Activated CD8-positive, alpha-beta T cell treated with anti-CD3 and anti-CD28 coated beads for 36 hours (primary cell): ENCODE results near the gene BRME1. TPM values are rescaled to one million over a fixed set of nuclear protein-coding genes. Genes with fewer than 3 reads are reported as not detected.

Experiments used
- ATAC-seq: fragments of 200-7000 bp; cut with Tn5 transposase; one replicate; pipeline ENCODE4 v1.10.0; 2021; ENCODE audit warnings: mild to moderate bottlenecking, moderate library complexity
- CTCF ChIA-PET: fragments of 350-600 bp; sonication (Branson Sonifier 250); formaldehyde crosslinking; loops from one replicate; lab custom pipeline; 2021; ENCODE audit warnings: antibody characterized with exemption; lab: Charles Lee
- POLR2A ChIA-PET: fragments of 350-600 bp; sonication (Branson Sonifier 250); formaldehyde crosslinking; loops from one replicate; lab custom pipeline; 2021; ENCODE audit warnings: antibody characterized with exemption; lab: Charles Lee
- DNase-seq: peaks from one replicate; pipeline ENCODE4 v3.0.0-alpha.2; 2020
- H3K27ac Mint-ChIP-seq: one replicate; pipeline ENCODE4 v1.8.0; 2021; ENCODE audit warnings: mild to moderate bottlenecking, mixed read lengths
- H3K27me3 Mint-ChIP-seq: one replicate; pipeline ENCODE4 v1.8.0; 2021; ENCODE audit warnings: mixed read lengths
- H3K36me3 Mint-ChIP-seq: one replicate; pipeline ENCODE4 v1.8.0; 2021; ENCODE audit warnings: low read depth, mixed read lengths
- H3K4me1 Mint-ChIP-seq: one replicate; pipeline ENCODE4 v1.8.0; 2021; ENCODE audit warnings: low read depth, mixed read lengths
- H3K4me3 Mint-ChIP-seq: one replicate; pipeline ENCODE4 v1.8.0; 2021; ENCODE audit warnings: mild to moderate bottlenecking, moderate library complexity, mixed read lengths
- H3K9me3 Mint-ChIP-seq: one replicate; pipeline ENCODE4 v1.8.0; 2021; ENCODE audit warnings: mixed read lengths
- CTCF ChIP-seq: fragments of 200-600 bp; IDR thresholded peaks from one replicate; pipeline ENCODE4 v1.8.0; 2022; ENCODE audit warnings: antibody characterized with exemption, mild to moderate bottlenecking
- intact Hi-C: fragments of 100-400 bp; cut with micrococcal nuclease; formaldehyde crosslinking; loops from one replicate; pipeline ENCODE4 v1.10.0; 2022
- total RNA-seq, 2 experiments: library from RNA; stranded (reverse); gene quantifications; one replicate each; pipeline ENCODE4 v1.2.3, GENCODE V29; 2021

The BRME1 gene
- total RNA-seq, 2 experiments from 2014 or later = 3.6 to 5.2 TPM

- H3K4me3 Mint-ChIP-seq = peak overlapping the region; percentile 97
- no peaks in the 10 kb centered on the region for H3K27me3 Mint-ChIP-seq
- no peak for ATAC-seq
Observed at GRCh38 chr19:13838435-13839129, 67.3 kb downstream of the BRME1 start.

GRCh38 chr19:13835791-13836723 is 69.9 kb downstream of the BRME1 start:
- no peak for TF ChIP-seq CTCF
- Mint-ChIP-seq H3K4me3 (peak overlapping the region; percentile 97), H3K27me3 (no peaks in the 10 kb centered on the region), H3K36me3 (peaks cover 64% of the 10 kb centered on the region), H3K4me1 (peaks cover 43% of the 10 kb centered on the region), H3K27ac (peak overlapping the region; percentile 99), H3K9me3 (no peaks in the 10 kb centered on the region)
- no peak for DNase-seq
- CTCF ChIA-PET = interaction anchor here (1.0 to 3.8 kb wide), 10 partner anchors 11 to 223 kb away, joined by 3 to 56 read pairs (median 4); no protein-coding TSS in a partner anchor
- intact Hi-C loops = loop anchor here (5.0 kb wide), 1 partner anchor 39 kb away; the partner anchor contains the start of gene ZSWIM4
- ATAC-seq = no peak
- POLR2A ChIA-PET = interaction anchor here (0.6 to 4.9 kb wide), 8 partner anchors 13 to 61 kb away, joined by 3 to 78 read pairs (median 4); partner anchors contain the start of genes C19orf53 and ZSWIM4

More at GRCh38 chr19:13838435-13839129, 67.3 kb downstream of the BRME1 start:
- TF ChIP-seq CTCF = no peak
- peaks cover 35% of the 10 kb centered on the region for H3K4me1 Mint-ChIP-seq
- ChIA-PET POLR2A (interaction anchor here (1.2 to 5.8 kb wide), 6 partner anchors 10 to 721 kb away, joined by 3 to 78 read pairs (median 6); partner anchors contain the start of gene NACC1), CTCF (interaction anchor here (1.2 to 2.5 kb wide), 2 partner anchors 8 to 23 kb away, joined by 3 to 15 read pairs; no protein-coding TSS in a partner anchor)
- no peaks in the 10 kb centered on the region for H3K9me3 Mint-ChIP-seq
- intact Hi-C loops = loop anchor here (5.0 kb wide), 1 partner anchor 41 kb away; the partner anchor contains the start of gene ZSWIM4
- H3K36me3 Mint-ChIP-seq = peaks cover 63% of the 10 kb centered on the region
- peak overlapping the region; percentile 99 for H3K27ac Mint-ChIP-seq
- no peak for DNase-seq

GRCh38 chr19:13834244-13835069 is 71.5 kb downstream of the BRME1 start:
- peak overlapping the region; percentile 68 for H3K4me3 Mint-ChIP-seq
- intact Hi-C loops = loop anchor here (5.0 kb wide), 1 partner anchor 37 kb away; the partner anchor contains the start of gene ZSWIM4
- H3K9me3 Mint-ChIP-seq = no peaks in the 10 kb centered on the region
- DNase-seq = no peak
- H3K27ac Mint-ChIP-seq = peak overlapping the region; percentile 87
- H3K4me1 Mint-ChIP-seq = peaks cover 43% of the 10 kb centered on the region
- no peak for TF ChIP-seq CTCF
- POLR2A ChIA-PET = interaction anchor here (0.9 to 4.3 kb wide), 5 partner anchors 12 to 59 kb away, joined by 3 to 32 read pairs (median 4); partner anchors contain the start of gene ZSWIM4
- CTCF ChIA-PET = interaction anchor here (0.9 to 3.8 kb wide), 7 partner anchors 12 to 50 kb away, joined by 3 to 56 read pairs (median 6); partner anchors contain the start of gene ZSWIM4
- H3K36me3 Mint-ChIP-seq = peaks cover 58% of the 10 kb centered on the region
- no peak for ATAC-seq
- no peaks in the 10 kb centered on the region for H3K27me3 Mint-ChIP-seq
